Forelimb muscle (tissue), 1 donor: ENCODE data around the gene OSBPL9. TPM values are rescaled to one million over a fixed set of nuclear protein-coding genes. Genes with fewer than 3 reads are reported as not detected.
"Not testable (repeated sequence)": the region's sequence is repeated elsewhere in the genome, so short reads cannot be mapped to it uniquely, and the experiment has no call there.

Experiments
- DNase-seq: peaks from one replicate; pipeline ENCODE4 v3.0.0-alpha.2; 2013; ENCODE audit warnings: low read depth
- polyA plus RNA-seq: library from polyadenylated mRNA; unstranded; fragments of 120-200 nt; gene quantifications from one replicate; pipeline ENCODE4 v1.2.1, GENCODE V29; 2013; ENCODE audit not compliant: insufficient read length

The OSBPL9 gene
- polyA plus RNA-seq, 1 donor = 57.8 TPM

- no peak for DNase-seq
Observed at GRCh38 chr1:51636764-51637522, 20.1 kb downstream of the OSBPL9 start.

GRCh38 chr1:51638350-51638749 lies 21.5 kb downstream of the OSBPL9 start:
- no peak for DNase-seq

GRCh38 chr1:51639694-51640093 lies 22.8 kb downstream of the OSBPL9 start:
- no peak for DNase-seq

GRCh38 chr1:51641096-51641495 lies 24.2 kb downstream of the OSBPL9 start:
- DNase-seq = no peak

- DNase-seq = peak; percentile 39
Observed at GRCh38 chr1:51642739-51643142, 25.8 kb downstream of the OSBPL9 start.

DNA sequence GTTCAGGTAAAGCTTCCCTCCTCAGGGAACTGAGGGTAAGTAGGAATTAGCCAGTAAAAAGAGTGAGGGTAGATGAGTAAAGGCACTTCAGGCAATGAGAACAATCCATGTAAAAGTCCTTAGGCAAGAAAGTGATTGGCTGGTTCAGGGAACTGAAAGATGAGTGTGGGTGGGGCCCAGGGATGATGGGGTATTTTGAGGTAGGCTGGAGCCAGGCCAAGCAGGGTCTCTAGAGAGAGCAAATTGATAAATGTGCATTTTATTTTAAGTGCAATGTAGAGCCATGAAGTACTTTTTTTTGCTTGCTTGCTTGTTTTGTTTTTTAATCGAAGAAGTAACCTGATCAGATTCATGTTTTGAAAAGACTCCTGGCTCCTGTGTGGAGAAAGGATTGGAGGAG lies 26.5 kb downstream of the OSBPL9 start:
- DNase-seq = no peak

DNA sequence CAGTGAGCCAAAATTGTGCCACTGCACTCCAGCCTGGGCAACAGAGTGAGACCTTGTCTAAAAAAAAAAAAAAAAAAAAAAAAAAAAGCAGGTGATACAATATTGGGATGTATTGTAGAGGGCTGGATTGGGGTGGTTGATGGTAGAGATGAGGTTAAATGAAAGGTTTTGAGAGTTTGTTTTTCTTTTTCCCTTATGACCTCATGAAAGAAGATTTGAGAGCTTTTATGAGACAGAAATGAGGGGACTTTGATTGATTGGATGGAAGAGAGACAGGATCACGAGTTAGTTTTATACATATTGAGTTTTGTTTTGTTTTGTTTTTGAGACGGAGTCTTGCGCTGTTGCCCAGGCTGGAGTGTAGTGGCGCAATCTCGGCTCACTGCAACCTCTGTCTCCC lies 27.1 kb downstream of the OSBPL9 start:
- DNase-seq = no peak

DNA sequence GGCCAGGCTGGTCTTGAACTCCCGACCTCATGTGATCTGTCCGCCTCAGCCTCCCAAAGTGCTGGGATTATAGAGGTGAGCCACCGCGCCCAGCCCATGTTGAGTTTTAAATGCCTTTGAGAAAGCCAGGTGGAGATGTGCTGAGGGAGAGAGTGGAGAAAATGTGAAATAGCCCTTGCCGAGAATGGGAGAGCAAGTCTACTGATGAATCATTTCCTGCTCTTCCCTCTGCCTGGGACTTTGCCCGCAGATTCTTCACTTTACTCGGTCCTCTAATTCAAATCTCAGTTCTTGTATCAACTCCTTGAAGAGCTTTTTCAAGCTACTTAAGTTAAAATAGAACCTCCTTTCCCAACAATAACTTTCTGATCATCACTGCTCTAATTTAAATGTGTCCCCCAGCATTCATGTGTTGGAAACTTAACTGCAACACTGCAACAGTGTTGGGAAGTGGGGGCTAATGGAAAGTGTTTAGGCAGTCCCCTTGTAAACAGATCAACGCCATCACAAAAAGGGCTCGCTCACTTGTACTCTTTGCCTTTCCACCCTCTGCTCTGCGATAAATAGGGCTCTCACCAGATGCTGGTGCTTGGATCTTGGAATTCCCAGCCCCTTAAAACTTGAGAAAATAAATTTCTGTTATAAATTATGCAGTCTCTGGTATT lies 27.8 kb downstream of the OSBPL9 start:
- DNase-seq = no peak

- DNase-seq = not testable (repeated sequence)
Observed at GRCh38 chr1:51646592-51646991, 29.7 kb downstream of the OSBPL9 start.

- no peak for DNase-seq
Observed at GRCh38 chr1:51648180-51649109, 31.6 kb downstream of the OSBPL9 start.

GRCh38 chr1:51649593-51650091 lies 32.8 kb downstream of the OSBPL9 start:
- no peak for DNase-seq

- no peak for DNase-seq
Observed at GRCh38 chr1:51650198-51650597, 33.3 kb downstream of the OSBPL9 start.

GRCh38 chr1:51651552-51651942 lies 34.7 kb downstream of the OSBPL9 start:
- no peak for DNase-seq

GRCh38 chr1:51652599-51652998 lies 35.7 kb downstream of the OSBPL9 start:
- DNase-seq = no peak

GRCh38 chr1:51653127-51653526 lies 36.2 kb downstream of the OSBPL9 start:
- DNase-seq = no peak

- DNase-seq = no peak
Observed at GRCh38 chr1:51654000-51654399, 37.1 kb downstream of the OSBPL9 start.

DNA sequence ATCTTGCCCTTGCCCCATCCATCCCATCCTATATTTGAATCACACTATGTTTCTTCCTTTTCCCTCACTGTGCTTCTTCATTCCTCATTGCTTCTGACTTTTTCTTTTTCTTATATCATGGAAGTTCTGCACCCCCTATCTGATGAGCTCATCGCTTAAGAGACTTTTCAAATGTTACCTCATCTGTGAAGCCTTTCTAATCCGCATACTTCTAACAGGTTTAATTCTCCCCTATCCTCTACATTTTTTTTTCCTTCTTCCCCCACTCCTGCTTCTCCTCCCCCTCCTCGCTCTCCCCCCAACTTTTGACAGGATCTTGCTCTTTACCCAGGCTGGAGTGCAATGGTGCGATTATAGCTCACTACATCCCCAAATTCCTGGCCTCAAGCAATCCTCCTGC lies 39.5 kb downstream of the OSBPL9 start:
- no peak for DNase-seq

GRCh38 chr1:51660580-51660979 lies 43.7 kb downstream of the OSBPL9 start:
- DNase-seq = no peak

DNA sequence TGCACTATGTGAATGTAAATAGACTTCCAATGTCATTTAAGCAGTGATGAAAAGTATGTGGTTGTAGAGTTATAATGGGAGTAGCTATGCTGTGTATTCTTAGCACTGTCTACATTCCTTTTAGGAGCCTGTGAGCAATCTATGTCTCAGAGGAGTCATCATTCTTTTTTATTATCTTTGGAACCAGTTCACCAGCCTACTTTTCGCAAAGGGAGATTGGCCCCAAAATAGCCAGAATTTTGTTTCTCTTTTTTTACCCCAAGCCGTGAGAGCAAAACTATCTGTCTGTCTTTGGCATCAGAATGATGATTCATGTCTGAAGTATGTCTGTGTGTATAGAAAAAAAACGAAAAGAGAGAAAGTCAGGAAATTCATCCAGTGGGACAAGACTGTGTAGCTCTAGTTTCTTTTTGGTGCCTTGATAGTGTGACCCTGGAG lies 44.2 kb downstream of the OSBPL9 start:
- peak; percentile 22 for DNase-seq

DNA sequence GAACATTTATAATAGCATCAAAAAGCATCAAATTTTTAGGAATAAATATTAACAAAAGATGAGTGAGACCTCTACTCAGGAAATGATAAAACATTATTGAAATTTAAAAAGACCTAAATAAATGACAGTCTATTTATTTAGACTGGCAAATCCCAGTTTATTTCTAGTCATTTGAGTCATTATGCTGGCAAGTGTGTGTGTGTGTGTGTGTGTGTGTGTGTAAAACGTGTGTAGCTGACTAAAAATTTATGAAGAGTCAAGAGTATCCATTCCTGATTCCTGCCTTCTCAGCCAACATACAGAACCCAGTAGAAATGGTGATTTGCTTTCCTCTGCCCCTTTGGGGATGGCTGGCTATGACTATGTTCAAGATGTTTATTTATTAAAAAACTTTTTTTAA lies 46.2 kb downstream of the OSBPL9 start:
- DNase-seq = no peak

GRCh38 chr1:51663721-51664120 lies 46.8 kb downstream of the OSBPL9 start:
- no peak for DNase-seq
